NOMO-1 treated with dmso at 0.1 percent for 144 hours (cell line): ENCODE data around the gene NRTN.
"Not testable (repeated sequence)": the region's sequence is repeated elsewhere in the genome, so short reads cannot be mapped to it uniquely, and the experiment has no call there.

ENCODE experiments used
- DNase-seq: peaks from one replicate; lab custom pipeline; 2025; ENCODE audit not compliant: unreplicated experiment; lab: John Stamatoyannopoulos, UW

NRTN gene

DNA sequence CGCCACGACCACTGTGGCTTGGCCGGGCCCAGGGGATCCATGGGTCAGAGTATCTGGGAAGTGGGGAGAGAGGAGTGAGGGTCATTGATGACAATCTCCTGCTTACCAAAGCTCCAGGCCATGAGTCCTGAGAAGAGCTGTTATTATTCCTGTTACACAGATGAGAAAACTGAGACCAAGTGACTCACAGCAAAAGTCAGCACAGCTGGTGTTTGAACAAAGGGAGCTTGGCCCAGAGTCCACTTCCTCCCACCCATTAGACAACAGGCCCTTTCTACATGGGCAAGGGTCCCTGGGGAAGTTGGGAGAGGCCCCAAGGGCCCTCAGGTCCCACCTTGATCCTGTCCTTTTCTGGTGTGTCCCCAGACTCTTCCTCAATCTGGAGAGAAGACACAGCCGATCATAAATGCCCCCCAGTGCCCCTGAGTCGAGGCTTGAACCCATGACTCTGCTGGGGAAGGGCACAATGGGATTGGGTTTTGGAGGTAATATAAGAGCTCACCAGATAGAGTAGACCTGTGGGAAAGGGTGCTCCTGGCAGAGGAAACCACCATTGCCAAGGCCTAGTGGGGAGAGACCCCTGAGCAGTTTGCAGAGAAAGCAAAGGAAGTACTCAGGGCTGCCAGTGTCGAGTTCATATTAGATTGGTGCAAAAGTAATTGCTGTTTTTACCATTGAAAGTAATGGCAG lies 27.8 kb downstream of the NRTN start:
- DNase-seq, result no peak

DNA sequence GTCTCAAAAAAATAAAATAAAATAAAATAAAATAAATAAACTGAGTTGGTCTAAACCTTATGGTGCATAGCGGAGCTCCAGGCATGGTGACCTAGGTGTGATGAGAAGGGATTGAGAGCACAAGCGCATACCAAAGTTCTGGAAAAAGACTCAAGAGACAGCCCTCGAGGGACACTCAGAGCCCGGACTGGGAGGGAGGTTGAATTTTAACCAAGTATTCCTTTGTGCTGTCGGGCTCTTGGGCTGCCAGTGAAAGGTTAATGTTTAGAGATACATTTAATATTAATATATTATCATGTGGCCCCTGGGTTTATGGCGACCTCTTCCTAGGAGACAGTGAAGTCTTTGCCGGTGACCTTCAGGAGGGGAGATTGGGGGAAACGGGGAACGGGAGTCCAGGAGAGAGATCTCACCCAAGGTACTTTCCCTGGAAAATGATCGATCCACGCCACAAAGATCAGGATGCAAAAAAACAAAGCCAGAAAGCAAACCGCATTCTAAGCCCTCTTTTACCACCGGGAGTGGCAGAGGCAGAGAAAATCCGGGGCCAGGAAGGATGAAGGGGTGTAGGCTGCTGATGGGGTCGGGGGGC lies 33.0 kb downstream of the NRTN start:
- DNase-seq, result no peak

DNA sequence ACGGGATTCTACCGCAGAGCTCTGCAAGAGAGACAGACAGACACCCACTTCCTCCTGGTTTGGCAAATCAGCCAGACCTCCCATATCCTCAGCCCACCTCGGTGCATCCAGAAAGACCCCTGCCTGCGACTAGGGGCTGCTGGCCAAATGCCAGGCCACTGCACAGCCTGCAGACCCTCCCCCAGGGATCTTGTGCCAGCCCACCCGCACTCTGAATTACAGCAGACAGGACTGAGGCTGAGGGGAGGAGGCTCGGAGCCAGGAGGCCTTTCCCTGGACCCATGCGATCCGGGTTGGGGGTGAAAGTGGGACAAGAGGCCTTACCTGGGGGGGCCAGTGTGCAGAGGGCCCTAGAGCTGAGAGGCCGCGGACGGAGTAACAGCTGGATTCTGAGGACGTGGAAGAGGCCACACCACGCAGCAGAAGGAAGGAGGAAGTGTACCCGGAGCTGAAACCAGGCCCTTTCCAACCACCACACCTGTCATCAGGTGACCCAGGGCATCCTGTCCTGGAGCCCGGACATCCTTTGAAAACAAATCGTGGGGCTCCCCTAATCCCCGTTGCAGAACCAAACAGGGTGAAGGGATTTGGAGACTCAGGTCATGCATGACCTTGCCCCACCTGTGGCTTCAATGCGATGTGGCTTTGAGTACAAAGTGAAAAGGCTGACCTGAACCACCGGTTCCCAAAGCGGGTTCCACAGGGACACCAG lies 33.6 kb downstream of the NRTN start:
- no peak for DNase-seq

DNA sequence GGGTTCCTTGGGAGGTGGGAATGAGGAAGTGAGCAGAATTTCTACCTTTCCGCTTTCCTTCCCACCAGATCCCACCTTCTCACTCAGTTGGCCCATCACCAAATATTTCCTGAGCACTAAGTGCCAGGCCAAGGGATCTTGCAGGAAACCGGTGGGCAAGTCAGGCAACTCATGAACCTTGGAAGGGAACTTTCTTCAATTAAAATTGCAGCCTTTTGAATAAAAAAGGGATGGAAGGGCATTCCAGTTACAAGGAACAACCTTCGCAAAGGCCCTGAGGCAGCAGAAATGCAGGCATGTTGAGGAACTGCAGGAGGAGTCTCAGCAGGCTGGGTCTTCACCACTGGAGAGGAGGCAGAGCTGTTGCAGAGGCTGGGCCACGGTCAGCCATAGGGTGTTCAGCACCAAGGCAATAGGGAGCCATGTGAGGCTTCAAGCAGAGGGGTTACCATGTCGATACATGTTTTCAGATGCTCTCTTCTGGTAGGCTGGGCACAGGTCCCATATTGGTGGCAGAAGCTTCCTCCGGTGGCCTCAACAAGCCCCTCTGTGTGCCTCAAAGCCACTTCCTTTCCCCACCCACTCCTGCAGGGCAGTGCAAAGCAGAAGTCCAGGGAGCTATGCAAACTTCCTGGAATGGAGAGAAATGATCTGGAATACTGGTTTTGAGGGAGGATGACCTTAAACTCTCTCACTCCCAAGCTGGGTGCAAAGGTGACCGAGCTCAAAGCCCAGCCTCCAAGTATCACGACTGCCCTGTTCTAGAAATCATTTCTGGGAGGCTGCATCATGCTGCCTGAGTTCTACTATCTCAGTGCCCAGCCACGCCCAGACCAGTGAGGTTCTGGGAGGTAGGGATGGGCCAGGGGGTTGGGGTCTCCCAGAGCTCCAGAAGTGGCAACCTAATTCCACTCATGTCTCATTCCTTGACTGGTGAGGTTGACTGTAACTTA lies 34.5 kb downstream of the NRTN start, which contains the start of gene FUT6:
FUT6 (minus strand) TSS at position 638 of the 953 bp plus-strand sequence. CDS start 7,135 bp downstream, outside the sequence.
- no peak for DNase-seq

DNA sequence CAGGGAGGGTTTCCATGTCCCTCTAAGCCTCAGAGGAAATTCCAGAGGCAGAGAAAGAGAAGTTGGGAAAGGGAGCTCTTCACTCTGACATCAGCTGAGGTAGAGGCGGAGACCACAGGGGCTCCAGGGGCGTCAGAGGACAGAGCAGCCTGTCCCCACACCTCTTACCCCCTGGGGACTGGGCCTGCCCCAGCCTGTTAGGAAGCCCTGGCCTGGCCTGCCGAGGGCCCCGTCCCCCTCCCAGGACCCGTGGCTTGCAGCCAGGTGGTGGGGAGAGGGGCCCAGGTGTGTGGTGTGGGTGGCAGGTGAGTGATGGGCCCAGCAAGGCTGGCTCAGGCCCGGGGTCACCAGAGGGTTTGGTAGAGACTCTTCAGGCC lies 36.9 kb downstream of the NRTN start:
- not testable (repeated sequence) for DNase-seq

DNA sequence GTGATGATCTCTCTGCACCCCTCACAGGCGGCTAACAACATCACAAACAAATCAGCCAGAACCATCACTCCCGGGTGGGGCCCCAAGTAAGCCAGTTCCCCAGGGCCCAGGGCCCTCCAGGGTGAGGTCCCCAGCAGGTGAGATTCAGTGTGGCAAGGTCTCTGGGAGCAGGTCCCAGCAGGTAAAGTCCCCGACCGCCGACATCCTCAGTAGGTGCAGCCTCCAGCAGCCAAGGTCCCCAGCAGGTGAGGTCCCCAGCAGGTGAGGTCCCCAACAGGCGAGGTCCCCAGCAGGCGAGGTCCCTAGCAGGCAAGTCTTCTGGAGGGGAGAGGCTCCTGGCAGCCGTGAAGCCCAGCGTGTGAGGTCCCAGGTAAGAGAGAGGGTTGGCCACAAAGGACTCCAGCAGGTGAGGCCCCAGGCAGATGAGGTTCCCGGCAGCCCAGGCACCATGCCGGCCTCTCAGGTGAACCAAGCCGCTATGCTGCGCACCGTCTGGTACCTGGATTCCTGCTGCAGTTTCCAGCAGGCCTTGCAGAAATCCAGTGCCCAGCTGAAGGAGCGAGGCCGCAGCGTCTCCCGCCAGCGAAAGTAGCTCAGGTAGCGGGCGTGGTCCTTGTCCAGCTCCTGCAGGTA lies 38.5 kb downstream of the NRTN start:
- DNase-seq, result no peak

DNA sequence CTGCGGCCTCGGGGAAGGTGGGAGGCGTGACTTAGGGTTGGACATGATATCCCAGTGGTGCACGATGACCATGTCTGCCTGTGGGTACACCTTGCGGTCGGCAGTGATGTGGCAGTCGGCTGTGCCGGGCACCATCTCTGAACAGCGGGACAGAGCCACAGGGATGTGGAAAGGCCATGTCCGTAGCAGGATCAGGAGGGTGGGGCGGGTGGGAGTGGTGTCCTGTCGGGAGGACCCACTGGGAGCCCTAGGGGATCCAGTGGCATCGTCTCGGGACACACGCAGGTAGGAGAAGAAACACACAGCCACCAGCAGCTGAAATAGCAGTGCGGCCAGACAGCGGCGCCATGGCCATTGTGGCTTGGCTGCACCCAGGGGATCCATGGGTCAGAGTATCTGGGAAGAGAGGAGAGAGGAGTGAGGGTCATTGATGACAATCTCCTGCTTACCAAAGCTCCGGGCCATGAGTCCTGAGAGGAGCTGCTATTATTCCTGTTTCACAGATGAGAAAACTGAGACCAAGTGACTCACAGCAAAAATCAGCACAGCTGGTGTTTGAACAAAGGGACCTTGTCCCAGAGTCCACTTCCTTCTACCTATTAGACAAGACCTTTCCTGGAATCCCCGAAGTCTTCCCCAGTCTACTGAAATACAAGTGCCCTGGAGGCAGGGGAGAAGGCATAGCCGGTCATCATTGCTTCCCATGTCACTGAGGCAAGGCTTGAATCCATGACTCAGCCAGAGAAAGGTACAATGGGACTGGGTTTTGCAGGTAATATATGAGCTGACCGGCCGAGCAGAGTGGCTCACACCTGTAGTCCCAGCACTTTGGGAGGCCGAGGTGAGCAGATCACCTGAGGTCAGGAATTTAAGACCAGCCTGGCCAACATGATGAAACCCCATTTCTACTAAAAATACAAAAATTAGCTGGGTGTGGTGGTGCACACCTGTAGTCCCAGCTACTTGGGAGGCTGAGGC lies 39.9 kb downstream of the NRTN start:
- DNase-seq, result no peak

DNA sequence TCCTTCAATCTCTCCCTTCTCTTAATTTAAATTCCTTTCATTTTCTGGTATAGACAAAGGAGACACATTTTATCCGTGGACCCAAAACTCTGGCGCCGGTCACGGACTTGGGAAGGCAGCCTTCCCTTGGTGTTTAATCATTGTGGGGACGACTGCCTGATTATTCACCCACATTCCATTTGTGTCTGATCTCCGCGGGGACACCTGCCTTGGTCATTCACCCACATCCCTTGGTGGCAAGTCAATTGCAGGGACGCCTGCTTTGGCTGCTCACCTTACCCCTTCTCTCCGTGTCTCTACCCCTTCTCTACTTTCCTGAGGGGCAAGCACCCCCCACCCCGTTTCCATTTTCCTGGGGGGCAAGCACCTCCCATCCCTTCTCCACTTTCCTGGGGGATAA lies 43.0 kb downstream of the NRTN start:
- not testable (repeated sequence) for DNase-seq

DNA sequence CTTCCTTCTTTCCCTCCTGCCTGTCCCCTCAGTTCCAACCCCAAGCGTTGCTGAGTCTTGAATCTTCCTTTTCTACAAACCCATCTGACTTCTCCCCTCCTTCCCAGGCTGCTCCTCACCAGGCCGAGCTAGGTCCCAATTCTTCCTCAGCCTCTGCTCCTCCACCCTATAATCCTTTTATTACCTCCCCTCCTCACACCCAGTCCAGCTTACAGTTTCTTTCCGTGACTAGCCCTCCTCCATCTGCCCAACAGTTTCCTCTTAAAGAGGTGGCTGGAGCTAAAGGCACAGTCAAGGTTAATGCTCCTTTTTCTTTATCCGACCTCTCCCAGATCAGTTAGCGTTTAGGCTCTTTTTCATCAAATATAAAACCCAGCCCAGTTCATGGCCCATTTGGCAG lies 43.8 kb downstream of the NRTN start:
- DNase-seq, result not testable (repeated sequence)

DNA sequence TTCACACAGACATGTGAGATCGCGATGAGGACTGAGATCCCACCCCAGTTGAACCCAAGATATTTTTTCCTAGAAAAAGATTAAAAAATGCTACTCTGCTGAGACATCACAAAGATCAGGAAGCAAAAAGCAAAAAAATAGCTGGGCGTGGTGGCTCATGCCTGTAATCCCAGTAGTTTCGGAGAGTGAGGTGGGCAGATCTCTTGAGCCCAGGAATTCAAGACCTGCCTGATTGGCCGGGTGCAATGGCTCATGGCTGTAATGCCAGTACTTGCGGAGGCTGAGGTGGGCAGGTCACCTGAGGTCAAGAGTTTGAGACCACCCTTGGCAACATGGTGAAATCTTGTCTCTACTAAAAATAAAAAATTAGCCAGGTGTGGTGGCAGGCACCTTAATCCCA lies 45.3 kb downstream of the NRTN start:
- no peak for DNase-seq

DNA sequence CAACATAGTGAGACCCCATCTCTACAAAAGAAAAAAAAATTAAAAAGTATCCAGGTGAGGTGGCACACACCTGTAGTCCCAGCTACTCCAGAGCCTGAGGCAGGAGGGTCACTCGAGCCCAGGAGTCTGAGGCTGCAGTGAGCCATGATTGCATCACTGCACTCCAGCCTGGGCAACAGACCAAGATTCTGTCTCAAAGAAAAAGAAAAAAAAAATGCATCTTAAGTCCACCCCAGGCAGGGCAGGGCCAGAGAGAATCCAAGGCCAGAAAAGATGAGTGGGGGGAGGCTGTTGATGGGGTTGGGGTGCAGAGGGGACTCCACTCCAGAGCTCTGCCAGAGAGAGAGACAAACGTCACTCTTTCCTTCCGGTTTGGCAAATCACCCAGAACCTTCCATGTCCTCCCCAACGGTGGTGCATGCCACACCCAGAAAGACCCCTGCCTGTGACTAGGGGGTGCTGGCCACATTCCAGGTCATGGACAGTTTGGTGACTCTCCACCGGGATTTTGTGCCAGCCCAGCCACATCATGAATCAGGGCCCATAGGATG lies 46.0 kb downstream of the NRTN start:
- no peak for DNase-seq

DNA sequence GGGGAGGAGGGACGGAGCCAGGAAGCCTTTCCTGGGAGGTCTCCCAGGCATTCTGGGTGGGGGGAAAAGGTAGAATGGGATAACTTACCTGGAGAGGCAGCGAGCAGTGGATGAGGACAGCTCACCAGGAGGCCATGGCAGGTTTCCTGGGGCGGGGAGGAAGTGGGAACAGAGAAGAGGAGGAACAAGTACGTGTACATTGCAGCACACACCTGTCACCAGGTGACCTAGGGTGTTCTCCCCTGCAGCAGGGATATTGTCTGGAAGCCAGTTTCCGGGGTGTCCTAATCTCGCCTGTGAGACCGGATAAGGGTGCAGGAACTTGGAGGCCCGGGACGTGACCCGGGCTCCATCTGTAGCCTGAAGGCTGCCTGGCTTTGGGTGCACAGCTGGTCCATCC lies 46.4 kb downstream of the NRTN start, which contains the start of gene FUT3:
FUT3 (minus strand) TSS at position 148 of the 400 bp plus-strand sequence.
- no peak for DNase-seq

DNA sequence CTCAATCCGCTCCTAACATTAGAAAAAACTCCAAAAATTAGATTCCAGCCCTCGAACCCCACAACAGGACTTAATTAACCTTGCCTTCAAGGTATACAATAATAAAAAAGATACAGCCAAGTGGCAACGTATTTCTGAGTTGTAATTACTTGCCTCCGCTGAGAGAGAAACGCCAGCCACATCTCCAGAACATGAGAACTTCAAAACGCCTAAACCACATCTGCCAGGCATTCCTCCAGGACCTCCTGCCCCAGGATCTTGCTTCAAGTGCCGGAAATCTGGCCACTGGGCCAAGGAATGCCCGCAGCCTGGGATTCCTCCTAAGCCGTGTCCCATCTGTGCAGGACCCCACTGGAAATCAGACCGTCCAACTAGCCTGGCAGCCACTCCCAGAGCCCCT lies 49.3 kb downstream of the NRTN start:
- not testable (repeated sequence) for DNase-seq

DNA sequence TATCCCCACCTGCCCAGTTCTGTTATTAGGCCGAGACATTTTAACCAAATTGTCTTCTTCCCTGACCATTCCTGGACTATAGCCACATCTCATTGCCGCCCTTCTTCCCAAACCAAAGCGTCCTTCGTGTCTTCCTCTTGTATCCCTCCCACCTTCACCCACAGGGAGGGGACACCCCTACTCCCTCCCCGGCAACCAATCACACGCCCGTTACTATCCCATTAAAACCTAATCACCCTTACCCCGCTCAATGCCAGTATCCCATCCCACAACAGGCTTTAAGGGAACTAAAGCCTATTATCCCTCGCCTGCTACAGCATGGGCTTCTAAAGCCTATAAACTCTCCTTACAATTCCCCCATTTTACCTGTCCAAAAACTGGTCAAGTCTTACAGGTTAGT lies 50.3 kb downstream of the NRTN start:
- DNase-seq, result not testable (repeated sequence)

DNA sequence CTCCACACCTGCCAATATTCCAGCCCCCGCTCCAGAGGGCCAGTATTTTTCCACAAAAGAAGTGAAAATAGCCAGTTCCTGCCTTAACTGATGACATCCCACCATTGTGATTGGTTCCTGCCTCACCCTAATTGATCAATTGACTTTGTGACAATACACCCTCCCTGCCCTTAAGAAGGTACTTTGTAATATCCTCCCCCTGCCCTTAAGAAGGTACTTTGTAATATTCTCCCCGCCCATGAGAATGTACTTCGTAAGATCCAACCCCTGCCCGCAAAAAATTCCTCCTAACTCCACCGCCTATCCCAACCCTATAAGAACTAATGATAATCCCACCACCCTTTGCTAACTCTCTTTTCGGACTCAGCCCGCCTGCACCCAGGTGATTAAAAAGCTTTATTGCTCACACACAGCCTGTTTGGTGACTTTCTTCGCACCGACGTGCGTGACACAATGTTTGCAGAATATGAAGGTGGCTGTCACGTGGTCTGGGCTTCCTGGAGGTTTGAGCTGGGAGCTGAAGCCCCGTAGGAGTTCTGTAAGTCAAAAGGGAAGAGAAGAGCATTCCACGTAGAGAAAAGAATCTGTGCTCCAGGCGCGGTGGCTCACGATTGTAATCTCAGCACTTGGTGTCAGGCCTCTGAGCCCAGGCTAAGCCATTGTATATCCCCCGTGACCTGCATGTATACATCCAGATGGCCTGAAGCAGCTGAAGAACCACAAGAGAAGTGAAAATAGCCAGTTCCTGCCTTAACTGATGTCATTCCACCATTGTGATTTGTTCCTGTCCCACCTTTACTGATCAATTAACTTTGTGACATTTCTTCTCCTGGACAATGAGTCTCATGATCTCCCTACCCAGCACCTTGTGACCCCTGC lies 52.6 kb downstream of the NRTN start:
- no peak for DNase-seq

DNA sequence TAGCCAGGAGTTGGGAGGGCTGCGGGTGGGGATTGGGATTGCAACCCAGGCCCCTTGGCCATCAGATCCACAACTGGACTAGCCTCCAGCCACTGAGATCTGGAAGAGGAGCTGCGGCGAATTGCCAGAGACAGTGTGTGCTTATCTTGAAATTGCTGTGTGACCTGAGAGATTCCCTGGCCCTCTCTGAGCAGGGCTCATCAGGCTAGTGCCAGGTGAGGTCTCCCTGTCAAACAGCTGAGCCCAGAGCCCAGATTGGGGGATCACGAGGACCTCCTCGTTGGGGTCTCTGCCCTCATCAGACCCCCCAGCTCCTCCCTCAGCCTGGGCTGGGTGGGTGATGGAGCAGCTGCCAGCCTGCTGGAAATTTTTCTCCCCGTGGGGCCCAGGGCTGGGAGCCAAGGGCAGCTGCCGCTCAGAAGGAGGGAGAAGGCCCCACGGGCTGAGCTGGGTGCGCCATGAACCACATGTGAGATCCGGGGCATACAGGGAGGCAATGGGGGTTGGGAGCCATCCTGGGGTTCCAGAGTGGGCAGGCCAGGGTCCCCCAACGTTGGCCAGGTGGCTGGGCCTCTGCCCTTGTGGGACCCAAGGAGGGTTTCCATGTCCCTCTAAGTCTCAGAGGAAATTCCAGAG lies 58.3 kb downstream of the NRTN start:
- DNase-seq, result no peak

DNA sequence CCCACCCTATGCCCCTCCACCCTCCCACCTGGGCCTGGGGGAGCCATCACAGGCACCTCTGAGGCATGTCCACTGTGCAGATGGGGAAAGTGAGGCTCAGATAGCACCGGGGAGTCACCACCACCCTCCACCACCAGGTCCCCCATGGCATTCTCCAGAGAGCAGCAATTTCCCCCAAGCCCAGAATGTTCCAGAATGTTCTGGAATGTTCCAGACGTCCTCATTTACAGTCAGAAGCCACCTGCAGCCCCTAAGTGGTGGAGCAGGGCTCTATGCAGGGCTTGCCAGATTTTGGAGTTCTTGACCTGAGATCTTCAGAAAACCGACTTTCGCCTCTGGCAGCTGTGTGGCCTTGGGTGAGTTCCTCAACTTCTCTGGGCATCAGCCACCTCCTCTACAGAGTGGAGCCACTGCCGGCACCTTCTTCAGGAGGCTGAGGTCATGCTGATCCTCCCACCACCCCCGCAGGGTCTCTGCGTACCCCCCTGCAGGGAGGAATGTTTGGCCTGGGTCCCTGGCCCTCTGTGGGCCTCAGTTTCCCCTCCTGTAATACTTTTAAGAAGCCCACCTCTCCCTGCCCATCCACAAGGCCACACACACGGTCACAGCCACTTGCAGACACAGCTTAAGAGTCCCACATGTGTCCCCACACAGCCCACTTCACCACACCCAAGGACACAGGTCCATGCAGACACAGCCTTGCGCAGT lies 59.3 kb downstream of the NRTN start:
- DNase-seq, result no peak
